ENCODE measurements around the gene HDHD2.

GRCh38 chr18:47191961-47192360, 41.7 kb upstream of the HDHD2 start:
- no peak for TF ChIP-seq CTCF (IDR thresholded peaks at IDR 0.05)
- TF ChIP-seq POLR2A (IDR thresholded peaks at IDR 0.05), result no peak

Data from lower leg skin (tissue), 3 donors.